Fibroblast of the conjunctiva (primary cell): Measurements from ENCODE around the gene NRXN2.
"Not testable (repeated sequence)": the region's sequence is repeated elsewhere in the genome, so short reads cannot be mapped to it uniquely, and the experiment has no call there.

Experiments used
- DNase-seq: peaks from one replicate; pipeline ENCODE4 v3.0.0-alpha.2; 2010; ENCODE audit warnings: low read depth

Gene NRXN2

DNA sequence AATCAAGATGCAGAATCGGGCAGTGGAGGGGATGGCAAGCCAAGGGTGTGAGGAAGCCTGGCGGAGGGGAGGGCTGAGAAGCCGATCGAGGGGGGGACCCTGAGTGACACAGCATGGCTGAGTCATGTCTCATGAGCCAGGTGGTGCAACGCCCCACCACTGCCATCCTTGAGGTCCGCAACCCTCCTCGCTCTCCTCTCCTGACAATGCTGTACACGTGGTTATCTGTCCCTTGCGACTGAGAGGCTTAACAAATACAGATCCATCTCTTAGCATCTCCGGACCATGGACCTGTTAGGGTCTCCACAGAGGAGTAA is 117.8 kb downstream of the NRXN2 start:
- no peak for DNase-seq

DNA sequence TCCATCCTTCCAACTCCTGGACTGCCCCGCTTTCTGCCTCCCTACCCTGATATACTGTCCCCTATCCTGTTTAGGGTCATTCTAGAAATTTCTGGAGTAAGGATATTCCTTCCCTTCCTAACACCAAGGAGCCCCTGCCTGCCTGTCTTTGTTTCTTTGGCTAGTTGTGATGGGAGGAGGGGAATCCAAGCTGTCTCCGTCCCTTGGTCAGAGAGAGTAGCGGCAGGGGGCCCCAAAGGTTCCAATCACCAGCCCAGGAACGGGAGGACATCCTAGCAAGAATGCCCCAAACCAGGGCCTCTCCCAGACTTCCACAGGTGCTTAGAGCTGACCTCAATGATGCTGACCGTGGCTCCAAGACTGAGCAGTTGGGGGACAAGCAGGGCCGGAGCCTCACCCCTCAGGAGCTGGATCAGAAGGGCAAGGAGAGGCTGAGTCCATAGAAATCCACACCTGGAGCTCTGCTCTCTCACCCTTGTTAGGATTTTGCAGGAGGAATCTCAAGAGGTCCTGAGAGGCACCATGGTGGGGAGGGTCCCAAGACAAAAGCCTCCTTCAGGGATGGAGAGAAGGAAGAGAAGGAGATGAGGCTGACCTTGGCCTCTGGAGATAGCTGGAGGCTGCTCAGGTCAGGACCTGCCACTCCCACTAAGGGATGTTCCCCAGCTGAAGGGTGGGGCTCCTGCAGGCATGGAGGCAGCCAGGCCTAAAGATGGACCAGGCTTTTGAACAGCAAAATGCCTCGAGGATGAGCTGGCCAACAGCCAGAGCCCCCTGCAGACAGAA is 118.3 kb downstream of the NRXN2 start:
- no peak for DNase-seq

GRCh38 chr11:64603411-64604110 is 119.4 kb downstream of the NRXN2 start:
- no peak for DNase-seq

GRCh38 chr11:64602466-64603070 is 120.4 kb downstream of the NRXN2 start:
- DNase-seq = no peak

- no peak for DNase-seq
Observed at GRCh38 chr11:64601605-64602465, 121.2 kb downstream of the NRXN2 start.

DNA sequence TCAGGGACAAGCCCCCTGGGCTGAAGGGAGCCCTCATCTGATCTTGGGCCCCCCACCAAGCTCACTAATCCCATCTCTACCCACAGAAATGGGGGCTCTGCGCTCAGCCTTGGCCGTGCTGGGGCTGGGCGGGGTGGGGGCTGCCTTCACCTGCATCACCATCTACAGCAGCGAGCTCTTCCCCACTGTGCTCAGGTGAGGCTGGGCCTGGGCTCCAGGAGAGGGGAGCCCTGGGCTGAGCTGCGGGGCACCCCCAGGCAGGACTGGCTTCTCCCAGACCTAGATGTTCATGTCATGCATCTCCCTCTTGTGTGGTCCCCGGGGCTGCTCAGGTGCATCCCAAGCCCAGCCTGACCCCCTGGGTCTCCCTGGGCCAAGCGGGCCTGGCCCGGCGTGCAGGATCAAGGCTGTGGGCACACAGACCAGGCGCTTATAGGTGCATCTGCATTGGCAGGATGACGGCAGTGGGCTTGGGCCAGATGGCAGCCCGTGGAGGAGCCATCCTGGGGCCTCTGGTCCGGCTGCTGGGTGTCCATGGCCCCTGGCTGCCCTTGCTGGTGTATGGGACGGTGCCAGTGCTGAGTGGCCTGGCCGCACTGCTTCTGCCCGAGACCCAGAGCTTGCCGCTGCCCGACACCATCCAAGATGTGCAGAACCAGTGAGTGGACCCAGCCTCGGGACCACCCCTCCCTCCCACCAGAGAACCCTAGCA is 122.6 kb downstream of the NRXN2 start:
- no peak for DNase-seq

- DNase-seq = no peak
Observed at GRCh38 chr11:64599698-64600211, 123.2 kb downstream of the NRXN2 start.

- DNase-seq = no peak
Observed at GRCh38 chr11:64598797-64599697, 124.0 kb downstream of the NRXN2 start.

GRCh38 chr11:64598106-64598796 is 124.7 kb downstream of the NRXN2 start:
- no peak for DNase-seq

DNA sequence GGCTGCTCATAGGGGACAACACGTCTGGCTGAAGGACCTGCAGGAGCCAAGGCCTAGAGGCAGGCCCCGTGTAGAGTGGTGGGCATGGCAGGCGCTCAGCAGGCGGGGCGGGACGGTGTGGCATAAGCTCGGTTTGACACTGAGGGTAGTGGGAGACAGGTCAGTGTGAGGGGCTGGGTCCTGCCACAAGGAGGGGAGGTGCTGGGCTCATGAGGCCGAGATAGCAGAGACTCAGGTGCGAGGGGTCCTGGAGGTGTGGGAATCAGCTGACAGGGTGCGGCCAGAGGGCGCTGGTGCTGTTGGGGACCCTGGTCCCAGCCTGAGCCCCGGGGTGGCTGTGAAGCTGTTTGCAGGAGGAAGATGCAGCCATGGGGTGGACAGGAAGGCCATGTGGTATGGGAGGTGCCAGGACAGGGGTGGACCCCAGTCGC is 125.3 kb downstream of the NRXN2 start:
- no peak for DNase-seq

GRCh38 chr11:64595922-64596321 is 127.1 kb downstream of the NRXN2 start:
- not testable (repeated sequence) for DNase-seq

DNA sequence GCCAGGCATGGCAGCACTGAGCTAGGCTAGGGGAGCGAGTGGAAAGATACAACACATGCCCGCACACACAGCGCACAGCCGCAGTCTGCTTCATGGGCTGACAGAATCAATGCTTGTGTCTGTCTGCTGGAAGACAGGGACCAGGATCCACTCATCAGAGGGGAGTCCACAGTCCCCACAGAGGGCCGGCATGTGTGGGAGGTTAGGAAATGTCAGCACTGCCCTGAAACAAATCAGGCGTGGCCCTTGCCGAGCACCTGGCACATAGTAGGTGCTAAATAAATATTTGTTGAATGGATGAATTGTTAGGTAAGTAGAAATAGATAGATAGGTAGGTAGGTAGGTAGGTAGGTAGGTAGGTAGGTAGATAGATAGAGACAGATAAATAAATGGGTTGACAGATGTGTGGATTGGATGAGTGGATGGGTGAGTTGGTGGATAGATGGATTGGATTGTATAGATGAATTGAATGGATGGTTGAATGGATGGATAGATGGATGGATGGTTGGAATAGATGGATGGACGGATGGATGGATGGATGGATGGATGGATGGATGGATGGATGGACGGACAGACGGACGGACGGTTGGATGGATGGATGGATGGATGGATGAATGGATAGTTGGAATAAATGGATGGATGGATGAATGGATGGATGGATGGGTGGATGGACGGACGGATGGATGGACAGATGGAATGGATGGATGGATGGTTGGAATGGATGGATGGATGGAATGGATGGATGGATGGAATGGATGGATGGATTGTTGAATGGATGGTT is 128.6 kb downstream of the NRXN2 start:
- no peak for DNase-seq

DNA sequence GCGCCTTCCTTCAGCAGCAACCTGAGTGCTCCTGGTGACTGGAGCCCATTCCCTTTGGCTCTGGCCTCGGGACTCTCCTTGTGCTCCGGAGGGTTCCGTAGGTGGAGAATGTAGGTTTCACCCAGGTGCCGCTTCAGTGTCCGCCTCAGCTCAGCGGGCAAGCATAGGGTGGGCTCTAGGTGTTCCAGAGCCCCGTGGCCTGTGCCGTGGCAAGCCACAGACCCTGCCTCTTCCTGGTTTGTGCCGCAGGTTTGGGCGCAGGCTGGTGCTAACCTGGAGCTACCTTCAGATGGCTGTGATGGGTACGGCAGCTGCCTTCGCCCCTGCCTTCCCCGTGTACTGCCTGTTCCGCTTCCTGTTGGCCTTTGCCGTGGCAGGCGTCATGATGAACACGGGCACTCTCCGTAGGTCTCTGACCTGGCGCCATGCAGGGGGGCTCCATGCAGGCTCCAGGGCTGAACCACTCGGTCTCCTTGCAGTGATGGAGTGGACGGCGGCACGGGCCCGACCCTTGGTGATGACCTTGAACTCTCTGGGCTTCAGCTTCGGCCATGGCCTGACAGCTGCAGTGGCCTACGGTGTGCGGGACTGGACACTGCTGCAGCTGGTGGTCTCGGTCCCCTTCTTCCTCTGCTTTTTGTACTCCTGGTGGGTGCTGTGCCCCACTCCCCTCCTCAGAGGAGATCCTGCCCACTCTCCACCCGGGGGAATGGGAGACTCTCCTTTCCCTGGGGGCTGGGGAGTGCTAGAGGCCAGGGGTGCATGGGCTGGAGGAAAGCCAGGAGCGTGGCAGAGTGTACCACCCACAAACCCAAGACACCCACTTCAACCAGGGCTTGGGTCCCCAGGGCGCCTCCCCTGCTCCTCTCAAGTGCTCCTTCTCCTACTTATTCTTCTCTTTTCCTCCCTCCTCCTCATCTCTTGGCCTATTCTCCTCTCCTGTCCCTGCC is 129.6 kb downstream of the NRXN2 start:
- DNase-seq = no peak

DNA sequence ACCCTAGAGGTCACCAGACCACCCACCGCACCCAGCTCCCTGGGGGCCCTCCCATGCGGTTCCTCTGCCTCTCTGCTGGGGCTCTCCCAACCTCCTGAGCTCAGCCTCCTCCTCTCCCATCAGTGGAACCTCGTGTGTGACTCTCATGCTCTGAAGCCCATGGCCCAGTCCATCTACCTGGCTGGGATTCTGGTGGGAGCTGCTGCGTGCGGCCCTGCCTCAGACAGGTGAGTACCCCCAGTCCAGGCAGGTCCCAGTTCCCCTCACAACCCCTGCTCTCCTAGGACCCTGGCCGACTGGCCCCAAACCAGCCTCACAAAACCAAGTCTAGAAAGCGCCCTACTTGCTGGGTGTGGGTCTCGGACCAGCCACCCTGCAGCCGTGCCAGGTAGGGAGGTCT is 130.3 kb downstream of the NRXN2 start:
- no peak for DNase-seq

GRCh38 chr11:64592234-64592615 is 130.8 kb downstream of the NRXN2 start:
- DNase-seq = no peak

DNA sequence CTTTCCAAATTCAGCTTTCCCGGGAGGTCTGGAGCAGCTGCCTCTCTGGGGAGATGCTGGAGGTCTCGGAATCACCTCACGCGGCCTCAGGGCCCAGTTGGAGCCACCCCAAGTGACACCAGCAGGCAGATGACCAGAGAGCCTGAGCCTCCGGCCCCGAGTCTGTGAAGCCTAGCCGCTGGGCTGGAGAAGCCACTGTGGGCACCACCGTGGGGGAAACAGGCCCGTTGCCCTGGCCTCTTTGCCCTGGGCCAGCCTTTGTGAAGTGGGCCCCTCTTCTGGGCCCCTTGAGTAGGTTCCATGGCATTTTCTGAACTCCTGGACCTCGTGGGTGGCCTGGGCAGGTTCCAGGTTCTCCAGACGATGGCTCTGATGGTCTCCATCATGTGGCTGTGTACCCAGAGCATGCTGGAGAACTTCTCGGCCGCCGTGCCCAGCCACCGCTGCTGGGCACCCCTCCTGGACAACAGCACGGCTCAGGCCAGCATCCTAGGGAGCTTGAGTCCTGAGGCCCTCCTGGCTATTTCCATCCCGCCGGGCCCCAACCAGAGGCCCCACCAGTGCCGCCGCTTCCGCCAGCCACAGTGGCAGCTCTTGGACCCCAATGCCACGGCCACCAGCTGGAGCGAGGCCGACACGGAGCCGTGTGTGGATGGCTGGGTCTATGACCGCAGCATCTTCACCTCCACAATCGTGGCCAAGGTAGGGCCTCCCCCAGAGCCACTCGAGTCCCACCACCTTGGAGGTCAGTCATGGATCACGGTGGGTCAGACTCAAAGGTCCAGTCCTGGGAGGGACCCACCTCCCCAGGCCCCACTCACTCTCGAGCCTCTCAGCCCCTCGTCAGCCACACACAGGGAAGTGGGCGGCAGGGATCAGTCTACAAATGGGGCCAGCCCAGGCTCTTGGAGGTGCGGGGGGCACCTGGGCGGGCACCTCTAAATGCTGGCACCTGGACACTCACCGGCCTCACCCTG is 131.5 kb downstream of the NRXN2 start:
- no peak for DNase-seq
